ENCODE measurements around the gene SLC35B4. TPM values are rescaled to one million over a fixed set of nuclear protein-coding genes. Genes with fewer than 3 reads are reported as not detected.

The SLC35B4 gene
- total RNA-seq, 4 donors from 2014 or later: 3.1 to 9.4 (median 4.2) TPM

DNA sequence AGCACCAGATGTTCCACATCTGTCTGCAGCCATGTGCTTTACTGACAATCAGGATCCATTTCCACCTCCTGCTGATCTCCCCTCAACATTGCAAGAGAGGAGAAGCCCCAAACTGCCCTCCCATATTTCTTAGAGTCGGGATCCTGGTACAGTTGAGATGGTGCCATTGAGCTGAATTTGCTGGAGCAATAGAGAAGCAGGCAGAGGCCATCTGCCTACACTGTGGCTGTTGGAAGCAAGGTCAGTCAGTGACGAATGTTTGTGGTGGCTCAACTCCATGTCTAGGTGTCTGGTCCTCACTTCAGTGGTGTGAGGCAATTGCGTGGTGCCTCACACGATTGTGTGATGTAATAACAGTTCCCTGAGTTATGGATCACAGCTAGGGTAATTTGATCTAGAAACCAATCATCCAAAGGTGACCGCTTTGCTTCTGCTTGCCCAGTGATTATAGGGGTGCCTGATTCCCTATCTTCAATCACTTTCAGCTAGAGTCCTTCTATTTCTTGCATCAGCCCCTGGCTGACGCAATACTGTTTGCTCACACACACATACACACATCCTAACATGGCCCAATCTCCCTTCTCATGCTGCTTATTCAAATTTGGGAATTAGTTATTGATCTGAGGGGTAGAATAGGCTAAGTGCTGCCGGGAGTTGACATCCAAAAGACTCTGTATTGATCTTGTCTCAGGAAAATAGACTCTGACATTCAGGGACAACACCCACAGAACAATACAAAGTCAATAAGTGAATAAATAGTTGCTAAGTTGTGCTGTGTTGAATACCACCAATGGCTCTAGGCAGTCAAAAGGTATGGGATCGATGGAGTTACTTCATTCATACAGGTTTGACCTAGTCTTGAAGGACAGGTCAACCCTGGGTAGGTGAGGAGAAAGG, 46.1 kb upstream of the SLC35B4 start:
- Histone ChIP-seq H3K27ac (no peak overlapping the region), H3K36me3 (no peaks in the 10 kb centered on the region), H3K9me3 (no peaks in the 10 kb centered on the region), H3K27me3 (peaks cover 10% of the 10 kb centered on the region), H3K4me3 (no peak overlapping the region), H3K4me1 (no peaks in the 10 kb centered on the region)
- WGBS: 86% methylated on average over 8 of the region's 8 CpGs
- DNase-seq (ENCODE audit: low spot score in 2 of 2): no peak
- no peak for TF ChIP-seq POLR2A (IDR thresholded peaks at IDR 0.05)
- no peak for TF ChIP-seq POLR2AphosphoS5 (IDR thresholded peaks at IDR 0.05)
- TF ChIP-seq EP300 (IDR thresholded peaks at IDR 0.05): no peak
- TF ChIP-seq, protein P1, sequence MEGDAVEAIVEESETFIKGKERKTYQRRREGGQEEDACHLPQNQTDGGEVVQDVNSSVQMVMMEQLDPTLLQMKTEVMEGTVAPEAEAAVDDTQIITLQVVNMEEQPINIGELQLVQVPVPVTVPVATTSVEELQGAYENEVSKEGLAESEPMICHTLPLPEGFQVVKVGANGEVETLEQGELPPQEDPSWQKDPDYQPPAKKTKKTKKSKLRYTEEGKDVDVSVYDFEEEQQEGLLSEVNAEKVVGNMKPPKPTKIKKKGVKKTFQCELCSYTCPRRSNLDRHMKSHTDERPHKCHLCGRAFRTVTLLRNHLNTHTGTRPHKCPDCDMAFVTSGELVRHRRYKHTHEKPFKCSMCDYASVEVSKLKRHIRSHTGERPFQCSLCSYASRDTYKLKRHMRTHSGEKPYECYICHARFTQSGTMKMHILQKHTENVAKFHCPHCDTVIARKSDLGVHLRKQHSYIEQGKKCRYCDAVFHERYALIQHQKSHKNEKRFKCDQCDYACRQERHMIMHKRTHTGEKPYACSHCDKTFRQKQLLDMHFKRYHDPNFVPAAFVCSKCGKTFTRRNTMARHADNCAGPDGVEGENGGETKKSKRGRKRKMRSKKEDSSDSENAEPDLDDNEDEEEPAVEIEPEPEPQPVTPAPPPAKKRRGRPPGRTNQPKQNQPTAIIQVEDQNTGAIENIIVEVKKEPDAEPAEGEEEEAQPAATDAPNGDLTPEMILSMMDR (IDR thresholded peaks at IDR 0.05): no peak

DNA sequence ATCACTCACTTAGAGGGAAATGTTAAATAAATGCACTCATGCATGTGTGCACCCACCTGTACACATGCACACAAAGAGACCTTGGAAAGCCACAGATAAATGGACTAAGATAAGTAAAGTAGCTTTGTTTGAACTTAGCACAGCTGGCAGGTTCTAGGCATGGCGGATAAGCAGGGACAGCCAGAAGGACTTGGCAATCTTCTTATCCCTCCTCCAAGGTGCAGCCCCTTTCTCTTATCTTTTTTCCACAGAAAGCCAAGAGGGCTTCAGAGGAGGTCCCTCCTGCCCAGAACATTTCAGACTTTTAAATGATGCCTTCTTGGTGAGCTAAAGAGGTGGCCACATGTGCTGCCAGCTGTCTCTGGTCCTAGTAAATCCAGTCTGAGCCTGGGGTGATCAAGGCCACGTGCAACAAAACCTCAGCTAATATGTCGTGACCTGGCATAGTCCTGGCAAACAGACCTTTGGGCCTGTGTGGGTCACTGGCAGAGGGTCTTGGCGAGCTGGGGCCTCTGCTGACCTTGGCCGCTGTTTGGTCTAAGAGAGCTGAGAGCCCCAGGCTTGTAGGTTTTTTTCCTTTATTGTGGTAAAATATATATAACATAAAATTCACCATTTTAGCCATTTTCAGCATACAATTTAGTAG, 43.2 kb upstream of the SLC35B4 start:
- H3K4me1 ChIP-seq: no peaks in the 10 kb centered on the region
- H3K4me3 ChIP-seq: no peak overlapping the region
- H3K27ac ChIP-seq: no peak overlapping the region
- DNase-seq (ENCODE audit: low spot score in 2 of 2): no peak
- TF ChIP-seq, protein P1 (IDR thresholded peaks at IDR 0.05): no peak
- TF ChIP-seq POLR2A (IDR thresholded peaks at IDR 0.05): no peak
- no peak for TF ChIP-seq POLR2AphosphoS5 (IDR thresholded peaks at IDR 0.05)
- no peak for TF ChIP-seq EP300 (IDR thresholded peaks at IDR 0.05)
- no peaks in the 10 kb centered on the region for H3K9me3 ChIP-seq
- H3K27me3 ChIP-seq: peaks cover 10% of the 10 kb centered on the region
- no peaks in the 10 kb centered on the region for H3K36me3 ChIP-seq
- 61% methylated on average over 5 of the region's 5 CpGs for WGBS

DNA sequence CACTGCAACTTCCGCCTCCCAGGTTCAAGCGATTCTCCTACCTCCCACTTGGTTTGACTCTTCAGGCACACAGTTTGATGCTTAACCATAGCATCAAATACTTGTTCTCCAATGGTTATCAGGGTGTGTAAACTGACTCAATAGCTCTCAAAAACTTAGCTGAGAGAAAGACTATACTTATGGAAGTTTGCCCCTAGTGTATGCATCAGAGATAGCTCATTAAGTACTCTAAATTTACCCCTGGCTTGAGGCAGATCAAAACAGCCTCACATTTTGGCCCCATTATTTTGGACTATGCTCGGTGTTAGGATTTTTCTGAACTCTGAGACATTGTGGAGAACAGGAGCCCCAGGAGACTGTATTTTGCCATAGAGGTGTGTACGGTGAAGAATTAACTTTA, 40.8 kb upstream of the SLC35B4 start:
- Histone ChIP-seq H3K36me3 (no peaks in the 10 kb centered on the region), H3K4me1 (no peaks in the 10 kb centered on the region), H3K27me3 (peaks cover 5% of the 10 kb centered on the region), H3K27ac (no peak overlapping the region), H3K4me3 (no peak overlapping the region), H3K9me3 (no peaks in the 10 kb centered on the region)
- 94% methylated on average over 4 of the region's 4 CpGs for WGBS
- no peak for TF ChIP-seq POLR2A (IDR thresholded peaks at IDR 0.05)
- TF ChIP-seq POLR2AphosphoS5 (IDR thresholded peaks at IDR 0.05): no peak
- TF ChIP-seq, protein P1 (IDR thresholded peaks at IDR 0.05): no peak
- no peak for TF ChIP-seq EP300 (IDR thresholded peaks at IDR 0.05)
- DNase-seq (ENCODE audit: low spot score in 2 of 2): no peak

DNA sequence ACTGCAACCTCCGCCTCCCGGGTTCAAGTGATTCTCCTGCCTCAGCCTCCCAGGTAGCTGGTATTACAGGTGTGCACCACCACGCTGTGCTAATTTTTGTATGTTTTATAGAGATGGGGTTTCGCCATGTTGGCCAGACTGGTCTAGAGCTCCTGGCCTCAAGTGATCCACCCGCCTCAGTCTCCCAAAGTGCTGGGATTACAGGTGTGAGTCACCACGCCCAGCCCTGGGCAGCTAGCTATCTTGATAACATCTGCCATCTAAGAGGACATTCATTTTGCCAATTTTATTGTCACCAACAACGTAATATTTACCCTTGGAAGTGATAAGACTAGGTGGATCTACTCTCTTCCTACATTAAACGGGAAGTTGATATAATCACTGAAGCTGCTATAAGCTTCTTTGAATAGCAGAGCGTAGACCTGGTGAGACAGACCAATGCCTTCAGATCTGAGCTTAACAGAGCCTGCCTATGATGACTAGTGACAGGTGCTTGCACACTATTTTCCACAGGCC, 39.7 kb upstream of the SLC35B4 start:
- Histone ChIP-seq H3K4me1 (no peaks in the 10 kb centered on the region), H3K9me3 (no peaks in the 10 kb centered on the region), H3K36me3 (no peaks in the 10 kb centered on the region), H3K4me3 (no peak overlapping the region), H3K27me3 (no peaks in the 10 kb centered on the region), H3K27ac (no peak overlapping the region)
- DNase-seq (ENCODE audit: low spot score in 2 of 2): no peak
- WGBS: 79% methylated on average over 9 of the region's 9 CpGs
- TF ChIP-seq EP300 (IDR thresholded peaks at IDR 0.05): no peak
- TF ChIP-seq POLR2AphosphoS5 (IDR thresholded peaks at IDR 0.05): no peak
- TF ChIP-seq POLR2A (IDR thresholded peaks at IDR 0.05): no peak
- TF ChIP-seq, protein P1 (IDR thresholded peaks at IDR 0.05): no peak

DNA sequence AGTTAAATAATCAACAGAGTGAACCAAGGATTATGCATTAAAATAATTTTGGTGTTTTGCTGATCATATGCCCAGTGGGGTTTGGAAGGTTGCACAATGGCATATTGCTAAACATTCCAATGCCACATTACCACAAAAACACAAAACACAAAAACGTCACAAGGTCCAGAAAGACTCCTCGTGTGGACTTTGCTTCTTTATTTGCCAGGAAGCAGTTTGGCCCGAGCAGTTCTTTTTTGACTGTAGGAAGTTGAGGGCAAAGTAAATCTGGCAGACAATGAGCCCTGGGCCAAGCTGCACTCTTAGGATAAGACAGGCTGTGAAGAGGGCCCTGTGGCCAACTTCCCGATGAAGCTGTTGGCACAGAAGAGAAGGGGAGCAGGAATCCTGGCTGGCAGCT, 39.2 kb upstream of the SLC35B4 start:
- Histone ChIP-seq H3K36me3 (no peaks in the 10 kb centered on the region), H3K27ac (no peak overlapping the region), H3K9me3 (no peaks in the 10 kb centered on the region), H3K4me3 (no peak overlapping the region), H3K4me1 (no peaks in the 10 kb centered on the region), H3K27me3 (no peaks in the 10 kb centered on the region)
- TF ChIP-seq POLR2A (IDR thresholded peaks at IDR 0.05): no peak
- no peak for DNase-seq (ENCODE audit: low spot score in 2 of 2)
- whole genome bisulfite sequencing: 22% methylated on average over 4 of the region's 4 CpGs

Data from suprapubic skin (tissue), 4 donors.